HUES6 (cell line): ENCODE measurements around the gene RABL2B.
A peak's percentile ranks its signal among the peaks of the same experiment; 100 is the strongest.

Source experiments
- H3K27ac ChIP-seq: 2 replicates; pipeline ENCODE4 v1.7.0; 2013; ENCODE audit warnings: low read depth, mild to moderate bottlenecking, low read length, inconsistent platforms
- H3K27me3 ChIP-seq: 2 replicates; pipeline ENCODE4 v1.6.1; 2013; ENCODE audit warnings: low read length; ENCODE audit not compliant: control insufficient read depth, insufficient read depth
- H3K36me3 ChIP-seq: 2 replicates; pipeline ENCODE4 v1.6.1; 2013; ENCODE audit warnings: low read length; ENCODE audit not compliant: control insufficient read depth, insufficient read depth
- H3K4me1 ChIP-seq: 2 replicates; pipeline ENCODE4 v1.6.1; 2013; ENCODE audit warnings: low read length; ENCODE audit not compliant: control insufficient read depth, insufficient read depth
- H3K4me3 ChIP-seq: 2 replicates; pipeline ENCODE4 v1.5.1; 2013; ENCODE audit warnings: low read depth, low read length
- H3K9ac ChIP-seq: one replicate; pipeline ENCODE4 v1.6.1; 2013; ENCODE audit warnings: mild to moderate bottlenecking, low read length
- H3K9me3 ChIP-seq: 2 replicates; pipeline ENCODE4 v1.6.1; 2013; ENCODE audit warnings: low read depth, low read length; ENCODE audit not compliant: control insufficient read depth, insufficient read depth

Gene RABL2B

DNA sequence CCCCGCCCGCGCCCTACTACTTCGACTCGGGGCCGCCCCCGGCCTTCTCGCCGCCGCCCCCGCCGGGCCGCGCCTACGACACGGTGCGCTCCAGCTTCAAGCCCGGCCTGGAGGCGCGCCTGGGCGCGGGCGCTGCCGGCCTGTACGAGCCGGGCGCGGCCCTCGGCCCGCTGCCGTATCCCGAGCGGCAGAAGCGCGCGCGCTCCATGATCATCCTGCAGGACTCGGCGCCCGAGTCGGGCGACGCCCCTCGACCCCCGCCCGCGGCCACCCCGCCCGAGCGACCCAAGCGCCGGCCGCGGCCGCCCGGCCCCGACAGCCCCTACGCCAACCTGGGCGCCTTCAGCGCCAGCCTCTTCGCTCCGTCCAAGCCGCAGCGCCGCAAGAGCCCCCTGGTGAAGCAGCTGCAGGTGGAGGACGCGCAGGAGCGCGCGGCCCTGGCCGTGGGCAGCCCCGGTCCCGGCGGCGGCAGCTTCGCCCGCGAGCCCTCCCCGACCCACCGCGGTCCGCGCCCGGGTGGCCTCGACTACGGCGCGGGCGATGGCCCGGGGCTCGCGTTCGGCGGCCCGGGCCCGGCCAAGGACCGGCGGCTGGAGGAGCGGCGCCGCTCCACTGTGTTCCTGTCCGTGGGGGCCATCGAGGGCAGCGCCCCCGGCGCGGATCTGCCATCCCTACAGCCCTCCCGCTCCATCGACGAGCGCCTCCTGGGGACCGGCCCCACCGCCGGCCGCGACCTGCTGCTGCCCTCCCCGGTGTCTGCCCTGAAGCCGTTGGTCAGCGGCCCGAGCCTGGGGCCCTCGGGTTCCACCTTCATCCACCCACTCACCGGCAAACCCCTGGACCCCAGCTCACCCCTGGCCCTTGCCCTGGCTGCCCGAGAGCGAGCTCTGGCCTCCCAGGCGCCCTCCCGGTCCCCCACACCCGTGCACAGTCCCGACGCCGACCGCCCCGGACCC, 62.9 kb downstream of the RABL2B start:
- peak overlapping the region; percentile 48 for H3K4me3 ChIP-seq
- no peaks in the 10 kb centered on the region for H3K4me1 ChIP-seq
- no peaks in the 10 kb centered on the region for H3K36me3 ChIP-seq
- peaks cover 91% of the 10 kb centered on the region for H3K27me3 ChIP-seq
- H3K27ac ChIP-seq, result no peak overlapping the region
- no peaks in the 10 kb centered on the region for H3K9me3 ChIP-seq
- H3K9ac ChIP-seq, result no peak overlapping the region

DNA sequence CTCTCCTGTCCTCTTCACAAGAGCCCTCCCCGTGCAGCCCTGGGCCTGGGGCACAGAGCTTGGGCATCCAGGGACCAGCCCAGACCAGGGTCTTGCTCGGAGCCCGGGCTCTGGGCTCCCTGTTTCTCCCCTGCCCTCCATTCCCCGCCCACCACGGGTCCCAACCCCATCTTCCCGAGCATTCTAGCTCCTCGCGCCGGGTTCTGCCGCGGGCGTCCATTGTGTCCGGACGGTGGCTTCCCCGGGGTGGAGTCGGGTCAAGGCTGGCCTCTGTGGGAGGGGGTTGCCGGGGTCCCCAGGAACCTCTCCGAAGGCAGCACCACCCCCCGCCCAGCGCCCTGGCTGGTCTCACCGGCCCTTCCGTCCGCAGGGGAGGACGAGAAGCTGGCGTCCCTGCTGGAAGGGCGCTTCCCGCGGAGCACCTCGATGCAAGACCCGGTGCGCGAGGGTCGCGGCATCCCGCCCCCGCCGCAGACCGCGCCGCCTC, 63.6 kb downstream of the RABL2B start:
- no peak overlapping the region for H3K9ac ChIP-seq
- peaks cover 87% of the 10 kb centered on the region for H3K27me3 ChIP-seq
- H3K27ac ChIP-seq, result no peak overlapping the region
- no peaks in the 10 kb centered on the region for H3K4me1 ChIP-seq
- H3K9me3 ChIP-seq, result no peaks in the 10 kb centered on the region
- H3K36me3 ChIP-seq, result no peaks in the 10 kb centered on the region
- H3K4me3 ChIP-seq, result peak overlapping the region; percentile 48

DNA sequence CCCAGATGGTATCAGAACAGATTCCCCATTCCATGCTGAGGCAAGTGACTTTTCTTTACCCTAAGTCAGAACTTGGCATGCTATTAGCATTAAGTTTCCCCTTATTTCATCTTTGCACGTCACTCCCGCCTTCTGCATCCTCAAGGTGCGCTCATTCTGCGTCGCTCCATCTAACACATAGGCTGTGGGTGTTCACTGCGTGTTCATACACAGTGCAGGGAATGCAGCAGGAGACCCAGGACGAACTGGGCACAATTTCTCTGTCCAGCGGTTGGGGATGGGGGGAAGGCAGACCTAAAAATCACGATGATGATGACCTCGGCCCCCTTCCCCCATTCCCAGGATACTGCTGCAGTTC, 65.1 kb downstream of the RABL2B start:
- no peak overlapping the region for H3K4me3 ChIP-seq
- no peaks in the 10 kb centered on the region for H3K36me3 ChIP-seq
- no peak overlapping the region for H3K27ac ChIP-seq
- no peak overlapping the region for H3K9ac ChIP-seq
- no peaks in the 10 kb centered on the region for H3K9me3 ChIP-seq
- peaks cover 76% of the 10 kb centered on the region for H3K27me3 ChIP-seq
- no peaks in the 10 kb centered on the region for H3K4me1 ChIP-seq

DNA sequence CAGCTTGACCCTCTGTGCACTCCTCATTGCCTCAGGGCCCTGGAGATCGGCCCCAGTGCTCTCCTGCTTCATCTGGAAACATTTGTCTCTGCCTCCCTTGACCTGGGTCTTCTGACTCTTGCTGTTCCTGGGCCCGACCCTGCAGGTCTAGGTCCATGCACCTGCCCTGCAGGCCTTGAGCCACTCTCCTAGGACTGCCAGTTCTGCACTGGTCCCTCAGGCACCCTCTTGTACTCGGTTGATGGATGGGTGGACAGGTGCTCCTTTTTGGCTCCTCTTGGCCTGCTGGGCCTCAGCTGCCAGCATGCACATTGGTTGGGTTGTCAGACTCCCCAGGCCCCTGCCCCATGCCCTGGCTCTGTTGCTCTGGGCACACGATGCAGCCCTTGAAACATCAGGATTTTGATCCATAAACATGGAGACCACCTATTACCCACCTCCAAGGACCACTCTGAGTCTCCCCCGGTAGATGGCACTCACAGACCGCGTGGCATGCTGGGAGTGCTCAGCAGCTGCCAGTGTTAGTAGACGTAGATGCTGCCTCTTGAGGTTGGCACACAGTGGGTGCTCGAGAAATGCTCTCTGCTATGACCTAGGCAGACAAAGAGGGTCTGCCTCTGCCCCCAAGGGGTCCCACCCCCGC, 65.6 kb downstream of the RABL2B start:
- Histone ChIP-seq H3K4me1 (no peaks in the 10 kb centered on the region), H3K9ac (no peak overlapping the region), H3K4me3 (no peak overlapping the region), H3K36me3 (no peaks in the 10 kb centered on the region), H3K27me3 (peaks cover 73% of the 10 kb centered on the region), H3K9me3 (no peaks in the 10 kb centered on the region), H3K27ac (no peak overlapping the region)
